Loucy (cell line): ENCODE measurements around the gene EXOSC2.

Source experiments
- H2AFZ ChIP-seq: fragments of 200-600 bp; sonication (generic); 2 replicates; pipeline ENCODE4 v1.6.0; 2016; ENCODE audit warnings: antibody characterized with exemption, mild to moderate bottlenecking, low read length, moderate library complexity
- H3F3A ChIP-seq: fragments of 200-600 bp; 2 replicates; pipeline ENCODE4 v1.6.0; 2016; ENCODE audit warnings: antibody characterized with exemption, low read depth, mild to moderate bottlenecking
- H3K27me3 ChIP-seq: fragments of 200-600 bp; sonication (generic); 2 replicates; pipeline ENCODE4 v1.6.1; 2014; ENCODE audit warnings: low read length, mild to moderate bottlenecking; ENCODE audit not compliant: insufficient read depth, poor library complexity, severe bottlenecking
- H3K36me3 ChIP-seq: fragments of 200-600 bp; sonication (generic); 2 replicates; pipeline ENCODE4 v1.6.1; 2016; ENCODE audit warnings: low read length; ENCODE audit not compliant: insufficient read depth
- H3K4me1 ChIP-seq: fragments of 200-600 bp; sonication (generic); 2 replicates; pipeline ENCODE4 v1.5.1; 2014; ENCODE audit warnings: low read length, mild to moderate bottlenecking; ENCODE audit not compliant: insufficient read depth, poor library complexity, severe bottlenecking
- H3K4me2 ChIP-seq: fragments of 200-600 bp; sonication (generic); 2 replicates; pipeline ENCODE4 v1.6.0; 2014; ENCODE audit warnings: antibody characterized with exemption, low read length, low read depth, mild to moderate bottlenecking; ENCODE audit not compliant: poor library complexity, severe bottlenecking
- H3K4me3 ChIP-seq: fragments of 200-600 bp; sonication (generic); 2 replicates; pipeline ENCODE4 v1.5.1; 2014; ENCODE audit warnings: low read length, mild to moderate bottlenecking, mixed read lengths; ENCODE audit not compliant: poor library complexity, severe bottlenecking
- H3K79me2 ChIP-seq: fragments of 200-600 bp; sonication (generic); 2 replicates; pipeline ENCODE4 v1.6.1; 2014; ENCODE audit warnings: low read length; ENCODE audit not compliant: insufficient read depth
- H3K9ac ChIP-seq: fragments of 200-600 bp; sonication (generic); 2 replicates; pipeline ENCODE4 v1.6.0; 2014; ENCODE audit warnings: mild to moderate bottlenecking, low read depth, low read length, moderate library complexity; ENCODE audit not compliant: poor library complexity, severe bottlenecking
- H3K9me2 ChIP-seq: fragments of 200-600 bp; sonication (generic); replicated peaks from 2 replicates; pipeline ENCODE4 v1.6.1; 2016; ENCODE audit warnings: low read depth, low read length, mixed read lengths
- H3K9me3 ChIP-seq: fragments of 200-600 bp; sonication (generic); 2 replicates; pipeline ENCODE4 v1.6.1; 2014; ENCODE audit warnings: mild to moderate bottlenecking, antibody characterized with exemption, low read length, low read depth; ENCODE audit not compliant: insufficient read depth
- H4K20me1 ChIP-seq: fragments of 200-600 bp; sonication (generic); 2 replicates; pipeline ENCODE4 v1.6.0; 2014; ENCODE audit warnings: antibody characterized with exemption, low read length, mild to moderate bottlenecking; ENCODE audit not compliant: insufficient read depth, poor library complexity, severe bottlenecking
- CTCF ChIP-seq: fragments of 200-600 bp; sonication (generic); conservative IDR thresholded peaks from 2 replicates; pipeline ENCODE4 v1.5.1; 2014; ENCODE audit warnings: mild to moderate bottlenecking, antibody characterized with exemption, low read length
- EZH2phosphoT487 ChIP-seq: fragments of 200-600 bp; IDR thresholded peaks from 2 replicates; pipeline ENCODE4 v1.6.1; 2018; ENCODE audit warnings: antibody characterized with exemption, mild to moderate bottlenecking, moderate library complexity, borderline replicate concordance

The EXOSC2 gene

GRCh38 chr9:130662099-130662969 is 31.2 kb upstream of the EXOSC2 start:
- H4K20me1 ChIP-seq, result no peaks in the 10 kb centered on the region
- H3K9me3 ChIP-seq, result no peaks in the 10 kb centered on the region
- no peak overlapping the region for H3K9ac ChIP-seq
- H3K27me3 ChIP-seq, result no peaks in the 10 kb centered on the region
- H3K4me1 ChIP-seq, result no peaks in the 10 kb centered on the region
- no peaks in the 10 kb centered on the region for H3K9me2 ChIP-seq
- no peaks in the 10 kb centered on the region for H3F3A ChIP-seq
- H3K36me3 ChIP-seq, result no peaks in the 10 kb centered on the region
- H3K79me2 ChIP-seq, result no peaks in the 10 kb centered on the region
- H3K4me2 ChIP-seq, result no peak overlapping the region
- TF ChIP-seq CTCF (0 out of 2 replicates have a peak, but pooled peaks have one; percentile 10), EZH2phosphoT487 (no peak)
- no peak overlapping the region for H3K4me3 ChIP-seq
- no peak overlapping the region for H2AFZ ChIP-seq

DNA sequence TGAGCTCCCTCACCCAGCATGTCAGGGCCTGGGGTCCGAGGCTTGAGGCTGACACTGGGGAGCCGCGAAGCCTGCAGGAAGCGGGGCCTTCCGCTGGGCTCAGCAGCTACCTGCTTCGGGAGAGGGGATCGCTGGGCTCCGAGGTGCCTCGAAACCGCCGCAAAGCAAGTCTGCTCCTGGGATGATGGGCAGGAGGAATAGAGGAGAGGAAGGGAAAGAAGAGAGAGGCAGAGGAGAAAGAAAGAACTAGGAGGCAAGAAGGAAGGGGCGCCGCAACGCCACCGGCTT is 30.7 kb upstream of the EXOSC2 start:
- Histone ChIP-seq H3K79me2 (no peaks in the 10 kb centered on the region), H3K9me2 (no peaks in the 10 kb centered on the region), H3K4me1 (no peaks in the 10 kb centered on the region), H3K4me3 (no peak overlapping the region), H2AFZ (no peak overlapping the region), H3K27me3 (no peaks in the 10 kb centered on the region), H3F3A (no peaks in the 10 kb centered on the region), H3K4me2 (no peak overlapping the region), H3K9me3 (no peaks in the 10 kb centered on the region), H4K20me1 (no peaks in the 10 kb centered on the region), H3K9ac (no peak overlapping the region), H3K36me3 (no peaks in the 10 kb centered on the region)
- TF ChIP-seq CTCF (no peak), EZH2phosphoT487 (no peak)

- no peak overlapping the region for H3K9ac ChIP-seq
- no peaks in the 10 kb centered on the region for H3K9me3 ChIP-seq
- no peaks in the 10 kb centered on the region for H3K36me3 ChIP-seq
- no peak overlapping the region for H3K4me2 ChIP-seq
- no peaks in the 10 kb centered on the region for H3K4me1 ChIP-seq
- no peak for TF ChIP-seq CTCF
- TF ChIP-seq EZH2phosphoT487, result no peak
- H3K27me3 ChIP-seq, result no peaks in the 10 kb centered on the region
- no peak overlapping the region for H3K4me3 ChIP-seq
- no peak overlapping the region for H2AFZ ChIP-seq
- H4K20me1 ChIP-seq, result no peaks in the 10 kb centered on the region
- no peaks in the 10 kb centered on the region for H3F3A ChIP-seq
- H3K9me2 ChIP-seq, result no peaks in the 10 kb centered on the region
- no peaks in the 10 kb centered on the region for H3K79me2 ChIP-seq
Measured at GRCh38 chr9:130663258-130663976, 30.2 kb upstream of the EXOSC2 start.
